Chondrocyte (in vitro differentiated cells): Measurements from ENCODE around the gene CETP. TPM values are rescaled to one million over a fixed set of nuclear protein-coding genes. Genes with fewer than 3 reads are reported as not detected.

Experiments used
- DNase-seq: peaks from one replicate; pipeline ENCODE4 v3.0.0; 2021; ENCODE audit warnings: mixed read lengths, low spot score
- H3K27ac Mint-ChIP-seq: one replicate; pipeline ENCODE4 v1.8.0; 2021; ENCODE audit warnings: mild to moderate bottlenecking, moderate library complexity, mixed read lengths; ENCODE audit not compliant: unreplicated experiment
- H3K27me3 Mint-ChIP-seq: 2 replicates; pipeline ENCODE4 v1.8.0; 2021; ENCODE audit warnings: low read depth, mixed read lengths
- H3K36me3 Mint-ChIP-seq: 2 replicates; pipeline ENCODE4 v1.8.0; 2021; ENCODE audit warnings: low read depth, mixed read lengths
- H3K4me1 Mint-ChIP-seq: 2 replicates; pipeline ENCODE4 v1.8.0; 2021; ENCODE audit warnings: low read depth, mild to moderate bottlenecking, mixed read lengths
- H3K4me3 Mint-ChIP-seq: one replicate; pipeline ENCODE4 v1.8.0; 2021; ENCODE audit warnings: mild to moderate bottlenecking, moderate library complexity, mixed read lengths; ENCODE audit not compliant: unreplicated experiment
- H3K9me3 Mint-ChIP-seq: 2 replicates; pipeline ENCODE4 v1.8.0; 2021; ENCODE audit warnings: low read depth, mixed read lengths
- total RNA-seq: library from RNA; stranded (reverse); gene quantifications from 3 replicates; pipeline ENCODE4 v1.2.1, GENCODE V29; 2021
- TF ChIP-seq, protein P1 (sequence below): fragments of 200-600 bp; sonication (generic); IDR thresholded peaks from 2 replicates; pipeline ENCODE4 v1.5.0; 2021; ENCODE audit warnings: antibody characterized with exemption, mild to moderate bottlenecking, moderate library complexity

CETP gene
- total RNA-seq, 1 donor from 2014 or later = not detected

DNA sequence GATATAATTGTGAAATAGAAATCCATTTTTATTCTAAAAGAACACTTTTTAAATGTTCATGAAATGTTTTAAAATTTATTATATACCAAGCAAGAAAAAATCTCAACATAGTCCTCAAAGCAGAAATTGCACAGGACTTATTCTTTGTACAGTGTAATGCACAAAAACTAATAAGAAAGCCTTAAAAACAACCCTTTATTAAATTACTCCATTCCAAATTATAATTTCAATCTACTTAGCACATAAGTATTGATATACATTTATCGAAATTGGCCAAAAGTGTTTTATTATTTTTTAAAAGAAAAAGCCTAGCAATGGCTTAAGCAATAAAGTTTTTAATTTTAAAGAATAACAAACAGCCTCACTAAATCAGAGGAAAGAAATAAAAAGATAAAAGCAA lies 46.7 kb downstream of the CETP start:
- no peaks in the 10 kb centered on the region for H3K4me1 Mint-ChIP-seq
- no peaks in the 10 kb centered on the region for H3K27me3 Mint-ChIP-seq
- no peaks in the 10 kb centered on the region for H3K36me3 Mint-ChIP-seq
- TF ChIP-seq, protein P1, sequence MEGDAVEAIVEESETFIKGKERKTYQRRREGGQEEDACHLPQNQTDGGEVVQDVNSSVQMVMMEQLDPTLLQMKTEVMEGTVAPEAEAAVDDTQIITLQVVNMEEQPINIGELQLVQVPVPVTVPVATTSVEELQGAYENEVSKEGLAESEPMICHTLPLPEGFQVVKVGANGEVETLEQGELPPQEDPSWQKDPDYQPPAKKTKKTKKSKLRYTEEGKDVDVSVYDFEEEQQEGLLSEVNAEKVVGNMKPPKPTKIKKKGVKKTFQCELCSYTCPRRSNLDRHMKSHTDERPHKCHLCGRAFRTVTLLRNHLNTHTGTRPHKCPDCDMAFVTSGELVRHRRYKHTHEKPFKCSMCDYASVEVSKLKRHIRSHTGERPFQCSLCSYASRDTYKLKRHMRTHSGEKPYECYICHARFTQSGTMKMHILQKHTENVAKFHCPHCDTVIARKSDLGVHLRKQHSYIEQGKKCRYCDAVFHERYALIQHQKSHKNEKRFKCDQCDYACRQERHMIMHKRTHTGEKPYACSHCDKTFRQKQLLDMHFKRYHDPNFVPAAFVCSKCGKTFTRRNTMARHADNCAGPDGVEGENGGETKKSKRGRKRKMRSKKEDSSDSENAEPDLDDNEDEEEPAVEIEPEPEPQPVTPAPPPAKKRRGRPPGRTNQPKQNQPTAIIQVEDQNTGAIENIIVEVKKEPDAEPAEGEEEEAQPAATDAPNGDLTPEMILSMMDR = no peak
- H3K27ac Mint-ChIP-seq = no peak overlapping the region
- no peak overlapping the region for H3K4me3 Mint-ChIP-seq
- DNase-seq = no peak
- no peaks in the 10 kb centered on the region for H3K9me3 Mint-ChIP-seq

DNA sequence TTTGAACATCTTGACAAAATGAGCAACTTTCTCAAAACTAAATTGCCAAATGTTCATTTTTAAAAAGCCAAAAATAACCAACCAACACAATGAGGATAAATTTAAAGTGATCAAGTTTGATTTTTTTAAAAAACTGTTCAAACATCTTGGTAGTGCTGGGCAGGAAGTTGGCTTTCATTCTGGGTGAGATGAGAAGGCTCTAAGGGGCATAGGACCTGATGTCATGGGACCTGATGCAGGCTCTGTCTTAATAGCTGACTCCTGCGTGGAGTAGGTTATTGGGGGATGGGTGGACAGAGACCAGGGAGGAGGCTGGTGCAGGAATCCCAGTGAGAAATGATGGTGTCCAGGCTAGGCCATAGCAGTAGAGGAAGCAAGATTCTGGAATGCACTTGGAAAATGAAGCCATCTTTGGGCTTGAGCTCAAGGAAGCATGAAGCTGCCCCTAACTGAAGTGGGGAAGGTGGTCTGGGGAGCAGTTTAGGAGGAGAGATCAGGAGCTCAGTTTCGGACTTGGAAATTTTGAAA lies 48.0 kb downstream of the CETP start:
- no peak for DNase-seq
- Mint-ChIP-seq H3K4me3 (no peak overlapping the region), H3K36me3 (no peaks in the 10 kb centered on the region), H3K4me1 (peaks cover 3% of the 10 kb centered on the region), H3K27me3 (no peaks in the 10 kb centered on the region), H3K9me3 (no peaks in the 10 kb centered on the region), H3K27ac (no peak overlapping the region)
- TF ChIP-seq, protein P1 = no peak

- H3K27ac Mint-ChIP-seq = no peak overlapping the region
- TF ChIP-seq, protein P1 = no peak
- no peaks in the 10 kb centered on the region for H3K27me3 Mint-ChIP-seq
- peaks cover 7% of the 10 kb centered on the region for H3K4me1 Mint-ChIP-seq
- H3K36me3 Mint-ChIP-seq = peaks cover 2% of the 10 kb centered on the region
- H3K9me3 Mint-ChIP-seq = no peaks in the 10 kb centered on the region
- H3K4me3 Mint-ChIP-seq = no peak overlapping the region
- no peak for DNase-seq
Observed at GRCh38 chr16:57012353-57012752, 50.6 kb downstream of the CETP start.

GRCh38 chr16:57013229-57013628 lies 51.5 kb downstream of the CETP start:
- peaks cover 7% of the 10 kb centered on the region for H3K4me1 Mint-ChIP-seq

DNA sequence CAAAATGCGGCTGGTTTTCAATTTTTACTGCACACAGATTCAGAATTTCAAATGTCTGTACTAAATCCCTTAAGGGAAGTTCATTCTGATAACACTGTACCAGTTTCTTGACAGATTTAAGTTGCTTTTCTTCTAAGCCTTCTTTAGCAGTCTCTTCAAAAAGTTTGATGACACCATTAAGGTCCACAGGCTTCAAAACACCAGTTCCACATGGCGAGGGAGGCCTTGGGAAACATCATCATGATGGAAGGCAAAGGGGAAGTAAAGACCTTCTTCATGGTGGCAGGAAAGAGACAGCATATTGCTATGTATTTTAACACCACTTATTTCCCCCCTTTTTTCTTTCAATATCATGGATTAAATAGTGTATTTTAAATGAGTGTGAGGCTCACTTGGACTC lies 52.2 kb downstream of the CETP start:
- H3K27ac Mint-ChIP-seq = no peak overlapping the region
- H3K9me3 Mint-ChIP-seq = no peaks in the 10 kb centered on the region
- H3K36me3 Mint-ChIP-seq = peaks cover 2% of the 10 kb centered on the region
- TF ChIP-seq, protein P1 = no peak
- peaks cover 7% of the 10 kb centered on the region for H3K4me1 Mint-ChIP-seq
- DNase-seq = no peak
- H3K27me3 Mint-ChIP-seq = no peaks in the 10 kb centered on the region
- no peak overlapping the region for H3K4me3 Mint-ChIP-seq

More at GRCh38 chr16:57013229-57013628, 51.5 kb downstream of the CETP start:
- Mint-ChIP-seq H3K27me3 (no peaks in the 10 kb centered on the region), H3K36me3 (peaks cover 2% of the 10 kb centered on the region), H3K9me3 (no peaks in the 10 kb centered on the region), H3K4me3 (no peak overlapping the region), H3K27ac (no peak overlapping the region)
- TF ChIP-seq, protein P1 = no peak
- no peak for DNase-seq
